ENCODE data around the gene PACS2. TPM values are rescaled to one million over a fixed set of nuclear protein-coding genes. Genes with fewer than 3 reads are reported as not detected.

The PACS2 gene
- total and polyA plus RNA-seq, 2 of the 8 experiments (the other 6 are each of a cell fraction or from before 2014, with no cell fraction given): 38.0 to 62.8 TPM

GRCh38 chr14:105389976-105390848, 75.7 kb downstream of the PACS2 start (continued):
- TF ChIP-seq CHD7 (IDR thresholded peaks at IDR 0.05; ENCODE audit: insufficient replicate concordance, low read length): no peak
- TF ChIP-seq CBX8 (IDR thresholded peaks at IDR 0.05; ENCODE audit: borderline replicate concordance, low read depth, low read length): no peak

Measured in H1 (cell line).